ENCODE results near the gene CACNA1F.
A peak's percentile ranks its signal among the peaks of the same experiment; 100 is the strongest.

The CACNA1F gene

GRCh38 chrX:49233176-49233575 is at the start of gene CACNA1F:
Gene CACNA1F, minus strand, starts transcription at chrX:49233340. Its CDS starts 31 bp downstream, at chrX:49233309.
- DNase-seq (ENCODE audit: low read depth in 2 of 2), result no peak

- DNase-seq (ENCODE audit: low read depth in 2 of 2), result no peak
Observed at GRCh38 chrX:49282647-49283011, 49.5 kb upstream of the CACNA1F start.

GRCh38 chrX:49278081-49278480 is 44.9 kb upstream of the CACNA1F start:
- no peak for DNase-seq (ENCODE audit: low read depth in 2 of 2)

- no peak for DNase-seq (ENCODE audit: low read depth in 2 of 2)
Observed at GRCh38 chrX:49277535-49277830, 44.3 kb upstream of the CACNA1F start.

GRCh38 chrX:49276671-49277534 is 43.8 kb upstream of the CACNA1F start:
- no peak for DNase-seq (ENCODE audit: low read depth in 2 of 2)

- DNase-seq (ENCODE audit: low read depth in 2 of 2), result no peak
Observed at GRCh38 chrX:49276207-49276606, 43.1 kb upstream of the CACNA1F start.

- DNase-seq (ENCODE audit: low read depth in 2 of 2), result peak in 1 of 2 experiments; percentile 34
Observed at GRCh38 chrX:49273181-49273727, 40.1 kb upstream of the CACNA1F start.

GRCh38 chrX:49272421-49272820 is 39.3 kb upstream of the CACNA1F start:
- no peak for DNase-seq (ENCODE audit: low read depth in 2 of 2)

- no peak for DNase-seq (ENCODE audit: low read depth in 2 of 2)
Observed at GRCh38 chrX:49271341-49271740, 38.2 kb upstream of the CACNA1F start.

- DNase-seq (ENCODE audit: low read depth in 2 of 2), result no peak
Observed at GRCh38 chrX:49270249-49270921, 37.2 kb upstream of the CACNA1F start.

- DNase-seq (ENCODE audit: low read depth in 2 of 2), result peak in 1 of 2 experiments; percentile 79
Observed at GRCh38 chrX:49269767-49270248, 36.7 kb upstream of the CACNA1F start, which contains the start of gene PPP1R3F. Gene PPP1R3F, plus strand, starts transcription at chrX:49269793. Its CDS starts 77 bp downstream, at chrX:49269870.

GRCh38 chrX:49269010-49269766 is 36.0 kb upstream of the CACNA1F start:
- peak; percentile 81 to 89 for DNase-seq (ENCODE audit: low read depth in 2 of 2)

- DNase-seq (ENCODE audit: low read depth in 2 of 2), result no peak
Observed at GRCh38 chrX:49268702-49269009, 35.5 kb upstream of the CACNA1F start.

- no peak for DNase-seq (ENCODE audit: low read depth in 2 of 2)
Observed at GRCh38 chrX:49266523-49267445, 33.6 kb upstream of the CACNA1F start.

- DNase-seq (ENCODE audit: low read depth in 2 of 2), result no peak
Observed at GRCh38 chrX:49264460-49264859, 31.3 kb upstream of the CACNA1F start, which contains the start of gene FOXP3. Gene FOXP3, minus strand, starts transcription at chrX:49264710. Its CDS starts 6,205 bp downstream, at chrX:49258505.

GRCh38 chrX:49263631-49264030 is 30.5 kb upstream of the CACNA1F start:
- DNase-seq (ENCODE audit: low read depth in 2 of 2), result no peak

GRCh38 chrX:49262603-49263002 is 29.5 kb upstream of the CACNA1F start:
- no peak for DNase-seq (ENCODE audit: low read depth in 2 of 2)

- no peak for DNase-seq (ENCODE audit: low read depth in 2 of 2)
Observed at GRCh38 chrX:49260221-49260985, 27.3 kb upstream of the CACNA1F start.

- no peak for DNase-seq (ENCODE audit: low read depth in 2 of 2)
Observed at GRCh38 chrX:49258749-49259124, 25.6 kb upstream of the CACNA1F start.
